ENCODE results near the gene MYMK.
A peak's percentile ranks its signal among the peaks of the same experiment; 100 is the strongest.
"Not testable (repeated sequence)": the region's sequence is repeated elsewhere in the genome, so short reads cannot be mapped to it uniquely, and the experiment has no call there.

The MYMK gene

GRCh38 chr9:133524679-133525228, at the start of gene MYMK:
TSS of gene MYMK (minus strand) at chr9:133524959. CDS start at chr9:133524844, 115 bp downstream.
- no peak for DNase-seq

GRCh38 chr9:133573791-133574515, 49.2 kb upstream of the MYMK start:
- DNase-seq, result no peak

- DNase-seq, result no peak
Measured at GRCh38 chr9:133572821-133573361, 48.1 kb upstream of the MYMK start.

GRCh38 chr9:133571896-133572595, 47.3 kb upstream of the MYMK start:
- no peak for DNase-seq

- no peak for DNase-seq
Measured at GRCh38 chr9:133571391-133571890, 46.7 kb upstream of the MYMK start.

GRCh38 chr9:133570691-133571080, 45.9 kb upstream of the MYMK start:
- no peak for DNase-seq

- DNase-seq, result no peak
Measured at GRCh38 chr9:133569891-133570690, 45.3 kb upstream of the MYMK start.

GRCh38 chr9:133569121-133569785, 44.5 kb upstream of the MYMK start:
- no peak for DNase-seq

- DNase-seq, result no peak
Measured at GRCh38 chr9:133568186-133568585, 43.4 kb upstream of the MYMK start.

- no peak for DNase-seq
Measured at GRCh38 chr9:133566817-133567216, 42.1 kb upstream of the MYMK start.

- DNase-seq, result no peak
Measured at GRCh38 chr9:133566382-133566781, 41.6 kb upstream of the MYMK start.

- DNase-seq, result no peak
Measured at GRCh38 chr9:133564451-133565116, 39.8 kb upstream of the MYMK start.

- not testable (repeated sequence) for DNase-seq
Measured at GRCh38 chr9:133563814-133564213, 39.1 kb upstream of the MYMK start.

GRCh38 chr9:133563291-133563796, 38.6 kb upstream of the MYMK start:
- DNase-seq, result no peak

GRCh38 chr9:133562611-133563290, 38.0 kb upstream of the MYMK start:
- DNase-seq, result no peak

GRCh38 chr9:133561976-133562554, 37.3 kb upstream of the MYMK start:
- DNase-seq, result no peak

- DNase-seq, result no peak
Measured at GRCh38 chr9:133560944-133561343, 36.2 kb upstream of the MYMK start.

- no peak for DNase-seq
Measured at GRCh38 chr9:133560311-133560710, 35.6 kb upstream of the MYMK start.

GRCh38 chr9:133558191-133559126, 33.7 kb upstream of the MYMK start:
- peak; percentile 43 for DNase-seq
